Mononuclear cell (primary cell): ENCODE measurements around the gene LAMTOR3. TPM values are rescaled to one million over a fixed set of nuclear protein-coding genes. Genes with fewer than 3 reads are reported as not detected.

Experiments used
- H3K27me3 ChIP-seq: 2 replicates; pipeline ENCODE4 v1.6.0; 2011; ENCODE audit warnings: low read length, control low read depth; ENCODE audit not compliant: insufficient read depth
- H3K4me1 ChIP-seq: 2 replicates; pipeline ENCODE4 v1.5.1; 2011; ENCODE audit warnings: mild to moderate bottlenecking, low read length, control low read depth; ENCODE audit not compliant: insufficient read depth
- H3K4me3 ChIP-seq: 2 replicates; pipeline ENCODE4 v1.5.1; 2011; ENCODE audit warnings: mild to moderate bottlenecking, low read length, moderate library complexity
- H3K9me3 ChIP-seq: 2 replicates; pipeline ENCODE4 v1.5.1; 2011; ENCODE audit warnings: low read depth, mild to moderate bottlenecking, control low read depth, low read length
- total RNA-seq: library from RNA; depleted of rRNA; stranded (reverse); fragments of >200 nt; gene quantifications from one replicate; pipeline ENCODE4 v1.2.3, GENCODE V29; 2012

Gene LAMTOR3
- total RNA-seq, 1 donor = 41.0 TPM

GRCh38 chr4:99885063-99885664 lies 9.1 kb downstream of the LAMTOR3 start:
- H3K4me3 ChIP-seq = no peak overlapping the region
- H3K9me3 ChIP-seq = no peaks in the 10 kb centered on the region
- no peaks in the 10 kb centered on the region for H3K4me1 ChIP-seq
- H3K27me3 ChIP-seq = no peaks in the 10 kb centered on the region

GRCh38 chr4:99879458-99879857 lies 14.8 kb downstream of the LAMTOR3 start:
- no peaks in the 10 kb centered on the region for H3K27me3 ChIP-seq
- H3K4me3 ChIP-seq = no peak overlapping the region
- no peaks in the 10 kb centered on the region for H3K9me3 ChIP-seq
- no peaks in the 10 kb centered on the region for H3K4me1 ChIP-seq

GRCh38 chr4:99878604-99879003 lies 15.6 kb downstream of the LAMTOR3 start:
- Histone ChIP-seq H3K27me3 (no peaks in the 10 kb centered on the region), H3K9me3 (no peaks in the 10 kb centered on the region), H3K4me1 (no peaks in the 10 kb centered on the region), H3K4me3 (no peak overlapping the region)

GRCh38 chr4:99876946-99877345 lies 17.3 kb downstream of the LAMTOR3 start:
- Histone ChIP-seq H3K4me3 (no peak overlapping the region), H3K9me3 (no peaks in the 10 kb centered on the region), H3K4me1 (no peaks in the 10 kb centered on the region), H3K27me3 (no peaks in the 10 kb centered on the region)

- no peaks in the 10 kb centered on the region for H3K27me3 ChIP-seq
- no peak overlapping the region for H3K4me3 ChIP-seq
- no peaks in the 10 kb centered on the region for H3K9me3 ChIP-seq
Observed at GRCh38 chr4:99875071-99875470, 19.2 kb downstream of the LAMTOR3 start.

GRCh38 chr4:99872570-99872969 lies 21.7 kb downstream of the LAMTOR3 start:
- Histone ChIP-seq H3K4me1 (no peaks in the 10 kb centered on the region), H3K9me3 (no peaks in the 10 kb centered on the region), H3K27me3 (no peaks in the 10 kb centered on the region), H3K4me3 (no peak overlapping the region)

More at GRCh38 chr4:99875071-99875470, 19.2 kb downstream of the LAMTOR3 start:
- no peaks in the 10 kb centered on the region for H3K4me1 ChIP-seq

- no peak overlapping the region for H3K4me3 ChIP-seq
- no peaks in the 10 kb centered on the region for H3K27me3 ChIP-seq
- no peaks in the 10 kb centered on the region for H3K4me1 ChIP-seq
- H3K9me3 ChIP-seq = no peaks in the 10 kb centered on the region
Observed at GRCh38 chr4:99868126-99868596, 26.1 kb downstream of the LAMTOR3 start.

- no peak overlapping the region for H3K4me3 ChIP-seq
- H3K9me3 ChIP-seq = no peaks in the 10 kb centered on the region
- H3K4me1 ChIP-seq = peaks cover 18% of the 10 kb centered on the region
- H3K27me3 ChIP-seq = no peaks in the 10 kb centered on the region
Observed at GRCh38 chr4:99863804-99864203, 30.4 kb downstream of the LAMTOR3 start.

- Histone ChIP-seq H3K4me1 (peaks cover 37% of the 10 kb centered on the region), H3K27me3 (no peaks in the 10 kb centered on the region), H3K4me3 (no peak overlapping the region), H3K9me3 (no peaks in the 10 kb centered on the region)
Observed at GRCh38 chr4:99861120-99861905, 32.9 kb downstream of the LAMTOR3 start.

GRCh38 chr4:99860521-99860920 lies 33.7 kb downstream of the LAMTOR3 start:
- no peak overlapping the region for H3K4me3 ChIP-seq
- H3K4me1 ChIP-seq = peaks cover 42% of the 10 kb centered on the region
- H3K27me3 ChIP-seq = no peaks in the 10 kb centered on the region
- no peaks in the 10 kb centered on the region for H3K9me3 ChIP-seq

- Histone ChIP-seq H3K4me3 (no peak overlapping the region), H3K9me3 (no peaks in the 10 kb centered on the region), H3K27me3 (no peaks in the 10 kb centered on the region), H3K4me1 (peaks cover 51% of the 10 kb centered on the region)
Observed at GRCh38 chr4:99859618-99860017, 34.6 kb downstream of the LAMTOR3 start.

- H3K9me3 ChIP-seq = no peaks in the 10 kb centered on the region
- H3K4me3 ChIP-seq = no peak overlapping the region
- peaks cover 68% of the 10 kb centered on the region for H3K4me1 ChIP-seq
- no peaks in the 10 kb centered on the region for H3K27me3 ChIP-seq
Observed at GRCh38 chr4:99857307-99857706, 36.9 kb downstream of the LAMTOR3 start.

- peaks cover 70% of the 10 kb centered on the region for H3K4me1 ChIP-seq
- no peak overlapping the region for H3K4me3 ChIP-seq
- H3K27me3 ChIP-seq = no peaks in the 10 kb centered on the region
- H3K9me3 ChIP-seq = no peaks in the 10 kb centered on the region
Observed at GRCh38 chr4:99856166-99856565, 38.1 kb downstream of the LAMTOR3 start.

GRCh38 chr4:99855678-99856077 lies 38.5 kb downstream of the LAMTOR3 start:
- Histone ChIP-seq H3K27me3 (no peaks in the 10 kb centered on the region), H3K4me3 (no peak overlapping the region), H3K9me3 (no peaks in the 10 kb centered on the region), H3K4me1 (peaks cover 72% of the 10 kb centered on the region)

GRCh38 chr4:99853999-99854398 lies 40.2 kb downstream of the LAMTOR3 start:
- H3K4me1 ChIP-seq = peaks cover 66% of the 10 kb centered on the region

GRCh38 chr4:99853190-99853589 lies 41.0 kb downstream of the LAMTOR3 start:
- H3K4me3 ChIP-seq = no peak overlapping the region
- no peaks in the 10 kb centered on the region for H3K9me3 ChIP-seq
- H3K27me3 ChIP-seq = no peaks in the 10 kb centered on the region
- H3K4me1 ChIP-seq = peaks cover 60% of the 10 kb centered on the region

More at GRCh38 chr4:99853999-99854398, 40.2 kb downstream of the LAMTOR3 start:
- Histone ChIP-seq H3K27me3 (no peaks in the 10 kb centered on the region), H3K4me3 (no peak overlapping the region), H3K9me3 (no peaks in the 10 kb centered on the region)
